ENCODE results near the gene CDKN2C. TPM values are rescaled to one million over a fixed set of nuclear protein-coding genes. Genes with fewer than 3 reads are reported as not detected.

CDKN2C gene
- total RNA-seq, 1 donor from 2014 or later, result 2.4 TPM

DNA sequence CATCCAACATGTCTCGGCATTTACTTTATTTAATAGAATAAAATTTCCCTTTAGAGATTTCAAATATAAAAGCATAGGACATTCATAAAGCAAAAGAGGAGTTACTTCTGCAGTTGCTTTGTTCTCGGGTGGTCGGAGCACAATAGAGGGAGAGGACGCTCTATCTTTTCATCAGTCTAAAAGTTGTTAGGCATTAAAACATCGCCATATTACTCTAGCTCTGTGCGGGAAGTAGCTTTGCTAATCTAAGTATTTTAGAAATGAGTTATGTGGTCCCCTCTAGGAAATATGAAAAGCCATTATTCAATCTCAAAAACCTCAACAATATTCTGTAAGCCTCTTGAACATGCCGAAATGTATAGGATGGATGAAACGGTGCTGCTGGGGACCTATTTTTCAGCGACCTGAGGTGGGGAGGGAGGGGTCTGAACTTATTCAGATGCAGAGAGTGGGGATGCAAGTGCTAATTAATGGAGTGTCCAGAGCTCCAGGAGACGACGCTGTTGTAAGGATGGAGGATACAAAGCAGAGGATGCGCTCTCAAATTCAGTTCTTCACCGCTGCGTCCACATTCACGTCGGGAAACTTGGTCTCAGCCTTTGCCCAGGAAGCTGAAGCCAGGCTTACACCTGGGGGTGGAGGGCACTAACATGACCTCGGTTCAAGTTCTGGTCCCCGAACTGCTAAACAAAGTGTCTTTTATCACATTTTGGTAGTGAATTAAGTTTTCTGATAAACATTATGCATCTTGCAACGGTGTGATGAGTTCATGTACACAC, 6.3 kb downstream of the CDKN2C start:
- TF ChIP-seq CTCF (IDR thresholded peaks at IDR 0.05), result no peak
- Histone ChIP-seq H3K27ac (peak overlapping the region; percentile 92), H3K9me3 (no peaks in the 10 kb centered on the region), H3K27me3 (no peaks in the 10 kb centered on the region), H3K4me1 (no peaks in the 10 kb centered on the region), H3K4me3 (peak overlapping the region; percentile 79 to 87), H3K36me3 (no peaks in the 10 kb centered on the region)
- intact Hi-C loops (cut with DNase I), result no loop called here
- DNase-seq (ENCODE audit: low spot score in 2 of 2), result no peak

GRCh38 chr1:50976890-50977574, 7.0 kb downstream of the CDKN2C start:
- Histone ChIP-seq H3K36me3 (no peaks in the 10 kb centered on the region), H3K27me3 (no peaks in the 10 kb centered on the region), H3K9me3 (no peaks in the 10 kb centered on the region), H3K4me3 (peak overlapping the region; percentile 79 to 87), H3K27ac (peak overlapping the region; percentile 92), H3K4me1 (no peaks in the 10 kb centered on the region)
- DNase-seq (ENCODE audit: low spot score in 2 of 2), result no peak
- intact Hi-C loops (cut with DNase I), result no loop called here
- no peak for TF ChIP-seq CTCF (IDR thresholded peaks at IDR 0.05)

GRCh38 chr1:50977575-50978143, 7.6 kb downstream of the CDKN2C start:
- no peaks in the 10 kb centered on the region for H3K27me3 ChIP-seq
- peak overlapping the region; percentile 79 to 87 for H3K4me3 ChIP-seq
- peak in 1 of 2 donors; percentile 74 for DNase-seq (ENCODE audit: low spot score in 2 of 2)
- peak overlapping the region; percentile 92 for H3K27ac ChIP-seq
- intact Hi-C loops (cut with DNase I), result loop anchor here (1.0 kb wide), 1 partner anchor 8 kb away; no protein-coding TSS in a partner anchor
- H3K36me3 ChIP-seq, result no peaks in the 10 kb centered on the region
- no peak for TF ChIP-seq CTCF (IDR thresholded peaks at IDR 0.05)
- no peaks in the 10 kb centered on the region for H3K9me3 ChIP-seq
- no peaks in the 10 kb centered on the region for H3K4me1 ChIP-seq

GRCh38 chr1:50978144-50978851, 8.3 kb downstream of the CDKN2C start:
- Histone ChIP-seq H3K36me3 (no peaks in the 10 kb centered on the region), H3K27me3 (no peaks in the 10 kb centered on the region), H3K4me3 (peak overlapping the region; percentile 79 to 87), H3K9me3 (no peaks in the 10 kb centered on the region), H3K4me1 (no peaks in the 10 kb centered on the region), H3K27ac (peak overlapping the region; percentile 92)
- intact Hi-C loops (cut with DNase I), result loop anchor here (1.0 kb wide), 1 partner anchor 9 kb away; no protein-coding TSS in a partner anchor
- no peak for TF ChIP-seq CTCF (IDR thresholded peaks at IDR 0.05)
- DNase-seq (ENCODE audit: low spot score in 2 of 2), result peak in 1 of 2 donors; percentile 74
